NCI-H2107 treated with DMSO at 0.1 percent for 48 hours (cell line): ENCODE measurements around the gene NARF.
"Not testable (repeated sequence)": the region's sequence is repeated elsewhere in the genome, so short reads cannot be mapped to it uniquely, and the experiment has no call there.

Source experiments
- DNase-seq: peaks from one replicate; lab custom pipeline; 2025; ENCODE audit not compliant: unreplicated experiment; lab: John Stamatoyannopoulos, UW

The NARF gene

DNA sequence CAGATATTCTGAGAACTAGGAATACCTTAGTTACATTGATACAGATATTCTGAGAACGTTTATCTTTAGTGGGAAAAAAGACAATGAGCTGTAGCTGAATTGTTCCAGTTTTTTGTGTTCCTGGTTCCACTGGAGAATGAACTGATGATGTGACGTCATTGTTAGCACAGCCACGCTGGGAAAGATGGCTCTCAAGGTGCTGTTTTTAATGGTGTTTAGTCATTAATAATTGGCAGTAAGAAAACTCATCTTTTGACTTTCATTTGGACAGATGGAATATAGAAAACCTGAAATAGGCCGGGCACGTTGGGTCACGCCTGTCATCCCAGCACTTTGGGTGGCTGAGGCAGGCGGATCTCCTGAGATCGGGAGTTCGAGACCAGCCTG, 71.4 kb downstream of the NARF start:
- no peak for DNase-seq

DNA sequence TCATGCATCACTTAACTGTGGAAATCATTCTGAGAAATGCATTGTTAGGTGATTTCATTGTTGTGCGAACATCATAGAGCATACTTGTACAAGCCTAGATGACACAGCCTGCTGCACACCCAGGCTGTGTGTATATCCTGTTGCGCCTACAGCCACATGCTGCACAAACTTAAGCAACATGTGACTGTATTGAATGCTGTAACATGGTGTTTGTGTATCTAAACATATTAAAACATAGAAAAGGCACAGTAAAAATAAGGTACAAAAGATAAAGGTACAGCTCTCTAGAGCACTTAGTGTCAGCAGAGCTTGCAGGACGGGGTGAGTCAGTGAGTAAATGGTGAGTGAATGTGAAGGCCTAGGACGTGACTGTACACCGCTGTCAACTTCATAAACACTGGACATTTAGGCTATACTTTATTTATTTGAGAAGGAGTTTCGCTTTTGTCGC, 72.9 kb downstream of the NARF start:
- no peak for DNase-seq

DNA sequence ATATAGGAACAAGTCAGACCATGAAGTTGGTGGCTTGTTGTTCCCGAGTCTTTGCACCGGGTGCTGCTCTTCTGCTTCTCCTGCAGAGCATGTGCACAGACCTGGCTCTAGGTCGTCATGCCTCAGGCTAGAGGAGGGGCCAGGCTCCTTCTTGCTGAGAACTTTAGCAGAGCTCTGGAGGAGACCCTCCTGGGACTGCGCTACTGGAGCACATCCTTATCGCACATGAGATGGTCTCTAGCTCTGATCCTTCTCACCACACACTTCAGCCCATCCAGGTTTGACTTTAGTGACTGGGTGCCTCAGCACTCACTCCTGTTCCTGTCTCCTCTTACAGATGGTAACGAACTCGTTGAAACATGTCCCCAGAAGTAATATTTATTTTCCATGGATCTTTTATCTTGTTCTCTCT, 75.9 kb downstream of the NARF start:
- DNase-seq, result no peak

DNA sequence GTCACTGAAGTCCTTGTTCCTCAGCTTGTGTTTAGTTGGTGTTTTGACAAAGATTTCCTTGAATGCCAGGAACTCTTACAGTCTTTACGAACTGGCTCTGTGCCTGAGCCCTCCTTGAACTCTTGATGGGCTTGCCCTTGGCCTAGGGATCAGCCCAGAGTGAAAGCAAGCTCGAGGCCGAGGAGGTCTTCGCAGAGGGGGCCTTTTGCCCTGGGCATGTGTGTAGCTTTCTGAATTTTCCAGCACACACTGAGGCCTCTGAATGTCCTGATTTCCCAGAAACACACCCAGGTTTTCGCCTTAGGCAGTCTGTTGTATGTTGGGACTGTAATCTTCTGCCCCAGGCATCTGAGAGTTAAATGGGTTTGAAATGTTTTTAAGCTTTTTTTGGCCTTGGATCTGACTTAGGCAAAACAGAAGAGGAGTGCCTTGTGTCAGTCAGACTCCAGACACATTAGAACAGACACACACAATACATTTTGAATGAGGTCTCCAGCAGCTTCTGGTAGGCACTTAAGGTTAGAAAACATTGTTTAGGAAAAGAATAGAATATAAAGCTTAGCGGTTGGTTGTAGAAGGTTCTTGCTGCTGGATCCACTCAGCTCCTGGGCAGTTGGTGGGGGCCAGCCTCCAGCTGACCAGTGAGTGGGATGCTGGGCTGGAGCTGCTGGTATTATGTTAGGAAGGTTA, 78.1 kb downstream of the NARF start:
- DNase-seq, result peak; percentile 71

DNA sequence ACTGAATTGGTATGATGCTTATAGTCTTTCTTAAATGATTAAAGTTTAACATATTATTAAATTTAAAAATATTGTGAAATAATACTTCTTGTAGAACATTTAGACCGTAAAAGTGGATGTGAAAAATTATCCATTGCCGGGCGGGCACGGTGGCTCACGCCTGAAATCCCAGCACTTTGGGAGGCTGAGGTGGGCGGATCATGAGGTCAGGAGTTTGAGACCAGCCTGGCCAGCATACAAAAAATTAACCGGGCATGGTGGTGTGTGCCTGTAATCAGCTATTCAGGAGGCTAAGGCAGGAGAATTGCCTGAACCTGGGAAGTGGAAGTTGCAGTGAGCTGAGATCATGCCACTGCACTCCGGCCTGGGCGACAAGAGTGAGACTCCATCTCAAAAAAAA, 78.7 kb downstream of the NARF start:
- not testable (repeated sequence) for DNase-seq

DNA sequence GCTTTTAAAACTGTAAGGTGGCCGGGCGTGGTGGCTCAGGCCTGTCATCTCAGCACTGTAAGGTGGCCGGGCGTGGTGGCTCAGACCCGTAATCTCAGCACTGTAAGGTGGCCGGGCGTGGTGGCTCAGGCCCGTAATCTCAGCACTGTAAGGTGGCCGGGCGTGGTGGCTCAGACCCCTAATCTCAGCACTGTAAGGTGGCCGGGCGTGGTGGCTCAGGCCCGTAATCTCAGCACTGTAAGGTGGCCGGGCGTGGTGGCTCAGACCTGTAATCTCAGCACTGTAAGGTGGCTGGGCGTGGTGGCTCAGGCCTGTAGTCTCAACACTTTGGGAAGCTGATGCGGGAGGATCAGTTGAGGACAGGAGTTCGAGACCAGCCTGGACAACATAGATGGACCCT, 80.5 kb downstream of the NARF start:
- not testable (repeated sequence) for DNase-seq
